Smooth muscle cell of the umbilical artery (primary cell): ENCODE results near the gene NDUFS8. TPM values are rescaled to one million over a fixed set of nuclear protein-coding genes. Genes with fewer than 3 reads are reported as not detected.

Source experiments
- total RNA-seq: library from RNA; depleted of rRNA; stranded (reverse); fragments of >200 nt; gene quantifications from 2 replicates; pipeline ENCODE4 v1.2.3, GENCODE V29; 2014

The NDUFS8 gene
- total RNA-seq, result 78.4 and 79.0 TPM in 2 replicates

GRCh38 chr11:68030318-68031143, at the start of gene NDUFS8:
Gene NDUFS8 (plus strand): TSS chr11:68030681. CDS start chr11:68032152, 1,471 bp downstream.

GRCh38 chr11:68003846-68004550, 26.5 kb upstream of the NDUFS8 start, which contains the start of gene UNC93B1:
Gene UNC93B1 (minus strand): TSS chr11:68004097. CDS start chr11:68004043, 54 bp downstream.

GRCh38 chr11:68010090-68011041, 20.1 kb upstream of the NDUFS8 start, which contains the start of gene ALDH3B1:
Gene ALDH3B1 (plus strand): TSS chr11:68010327. CDS start chr11:68015298, 4,971 bp downstream.

DNA sequence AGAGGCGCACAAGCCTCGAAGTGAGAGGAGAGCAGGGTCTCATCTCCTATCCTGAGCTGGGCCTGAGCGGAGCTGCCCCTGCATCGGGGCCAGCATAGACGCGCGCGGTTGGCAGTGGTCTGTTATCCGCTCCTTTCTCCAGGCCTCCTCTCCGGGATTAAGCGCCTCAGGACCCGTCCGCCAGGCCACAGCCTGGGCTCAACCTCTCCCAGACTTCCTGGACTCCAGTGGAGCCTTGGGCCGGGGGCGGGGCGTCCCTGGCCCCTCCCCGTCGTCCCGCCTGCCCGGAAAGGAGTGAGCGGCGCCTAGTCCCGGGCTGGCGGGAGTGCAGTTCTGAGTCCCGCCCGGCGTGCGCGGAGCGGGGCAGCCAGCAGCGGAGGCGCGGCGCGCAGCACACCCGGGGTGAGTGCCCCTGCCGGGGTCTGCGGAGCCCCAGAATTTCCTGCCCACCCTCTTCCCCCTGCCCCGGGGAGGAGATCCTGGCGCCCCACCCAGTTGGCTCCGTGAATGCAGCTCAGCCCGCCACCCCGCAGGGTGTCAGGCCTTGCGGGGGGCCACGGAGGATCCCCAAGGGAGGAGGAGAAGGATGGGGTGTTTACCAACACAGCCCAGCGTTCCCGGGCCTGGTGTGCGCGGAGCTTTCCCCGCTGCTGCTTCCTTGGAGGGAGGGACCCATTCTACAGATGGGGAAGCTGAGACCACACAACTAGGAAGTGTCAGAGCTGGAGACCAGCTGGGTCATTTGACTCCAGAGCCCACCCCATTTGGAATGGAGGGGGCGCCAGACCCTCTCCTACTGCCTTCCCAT, 8.4 kb downstream of the NDUFS8 start, which contains the start of gene TCIRG1:
TCIRG1 (plus strand) TSS at position 308 of the 808 bp plus-strand sequence. CDS start 2,247 bp downstream, outside the sequence.

Other genes starting within 250 kb of the NDUFS8 start
- 22.4 and 23.5 TPM in 2 replicates for gene UNC93B1, start 26.6 kb upstream of the NDUFS8 start, total RNA-seq
- 20.8 and 34.4 TPM in 2 replicates for gene ALDH3B1, start 20.4 kb upstream of the NDUFS8 start, total RNA-seq
- gene TCIRG1, start 8.3 kb downstream of the NDUFS8 start, total RNA-seq, result 111 and 115 TPM in 2 replicates
- 12.0 and 14.0 TPM in 2 replicates for gene CHKA, start 90.7 kb downstream of the NDUFS8 start, total RNA-seq
- gene KMT5B, start 182.6 kb downstream of the NDUFS8 start, total RNA-seq, result 26.4 and 27.6 TPM in 2 replicates
- gene C11orf24, start 241.3 kb downstream of the NDUFS8 start, total RNA-seq, result 40.1 and 66.5 TPM in 2 replicates